ENCODE data around the gene RNF130. TPM values are rescaled to one million over a fixed set of nuclear protein-coding genes. Genes with fewer than 3 reads are reported as not detected.

The RNF130 gene
- total and polyA plus RNA-seq, 2 of the 13 experiments (the other 11 are each of a cell fraction or from before 2014, with no cell fraction given), result 28.2 to 28.3 TPM

GRCh38 chr5:180070756-180071530, 616 bp downstream of the RNF130 start (continued):
- TF ChIP-seq NCOA2 (CRISPR knock-in tag; IDR thresholded peaks at IDR 0.05) (no peak), KMT2A (CRISPR knock-in tag; IDR thresholded peaks at IDR 0.05) (peak; percentile 12; the same call in 1 of the 2 replicates), RCOR2 (CRISPR knock-in tag; IDR thresholded peaks at IDR 0.05) (no peak), MED1 (CRISPR knock-in tag; IDR thresholded peaks at IDR 0.05) (no peak), POLR2G (IDR thresholded peaks at IDR 0.05; ENCODE audit: low read depth, low read length) (no peak), NFE2 (CRISPR knock-in tag; IDR thresholded peaks at IDR 0.05) (no peak), KDM4B (CRISPR knock-in tag; IDR thresholded peaks at IDR 0.05) (no peak), ZC3H13 (CRISPR knock-in tag; IDR thresholded peaks at IDR 0.05) (no peak), ARHGAP35 (CRISPR knock-in tag; IDR thresholded peaks at IDR 0.05; ENCODE audit: borderline replicate concordance) (no peak), KIAA2018 (CRISPR knock-in tag; IDR thresholded peaks at IDR 0.05; ENCODE audit: borderline replicate concordance) (0 out of 2 replicates have a peak, but pooled peaks have one; percentile 5), RORA (CRISPR knock-in tag; IDR thresholded peaks at IDR 0.05) (no peak), KMT2B (CRISPR knock-in tag; IDR thresholded peaks at IDR 0.05) (no peak), IRF2 (CRISPR knock-in tag; IDR thresholded peaks at IDR 0.05) (no peak), KDM5A (IDR thresholded peaks at IDR 0.05; ENCODE audit: borderline replicate concordance, low read length) (no peak), ZMYM2 (CRISPR knock-in tag; IDR thresholded peaks at IDR 0.05) (no peak), ZNF512 (CRISPR knock-in tag; IDR thresholded peaks at IDR 0.05) (no peak), TEAD3 (CRISPR knock-in tag; optimal IDR thresholded peaks at IDR 0.05; ENCODE audit: borderline replicate concordance) (no peak)
